HT1080 (cell line): ENCODE data around the gene LMTK3. TPM values are rescaled to one million over a fixed set of nuclear protein-coding genes. Genes with fewer than 3 reads are reported as not detected.
"Not testable (repeated sequence)": the region's sequence is repeated elsewhere in the genome, so short reads cannot be mapped to it uniquely, and the experiment has no call there.

Experiments
- DNase-seq: peaks from one replicate; pipeline ENCODE4 v3.0.0-alpha.2; 2015; ENCODE audit warnings: low read depth
- total RNA-seq: library from RNA; depleted of rRNA; stranded (reverse); fragments of >200 nt; shearing (Covaris generic); gene quantifications from 2 replicates; pipeline ENCODE4 v1.2.3, GENCODE V29; 2014

LMTK3 gene
- total RNA-seq, 1 experiment from 2014 or later = 0.05 TPM

DNA sequence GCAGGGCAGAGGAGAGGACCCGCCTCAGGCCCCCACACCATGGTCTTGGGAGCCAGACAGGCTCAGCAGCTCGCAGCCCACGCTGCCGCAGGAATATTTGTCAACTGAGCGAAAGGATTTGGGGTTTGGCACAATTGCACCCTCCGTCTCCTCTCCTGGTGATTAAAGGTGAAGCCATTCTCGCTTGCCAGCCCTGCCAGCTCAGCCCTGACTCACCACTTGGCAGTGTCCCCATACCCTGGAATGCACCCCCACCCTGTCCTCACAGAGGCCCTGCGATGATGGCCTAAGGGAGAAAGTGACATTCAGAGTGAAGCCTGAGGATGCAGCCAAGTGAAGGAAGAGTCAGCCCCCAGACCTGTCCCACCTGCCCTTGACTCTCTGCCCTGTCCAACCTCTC lies 23.7 kb downstream of the LMTK3 start:
- peak; percentile 91 for DNase-seq

DNA sequence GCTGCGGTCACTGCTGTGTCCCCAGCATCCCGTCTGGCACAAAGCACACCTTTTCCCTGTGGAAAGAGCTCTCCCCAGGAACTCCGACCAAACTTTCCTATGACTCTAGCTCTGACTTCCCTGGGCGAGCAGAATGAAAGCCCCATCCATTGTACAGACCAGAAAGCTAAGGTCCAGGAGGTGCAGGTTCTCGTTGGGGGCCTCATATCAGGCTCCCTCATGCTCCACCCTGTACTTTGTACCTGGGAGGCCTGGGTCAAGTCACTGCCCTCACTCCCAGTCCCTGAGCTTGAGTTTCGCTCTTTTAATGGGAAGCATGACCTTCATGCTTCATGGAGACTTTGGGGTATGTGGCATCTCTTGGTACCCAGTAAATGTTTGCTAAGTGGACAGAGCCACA lies 24.1 kb downstream of the LMTK3 start:
- DNase-seq = no peak

DNA sequence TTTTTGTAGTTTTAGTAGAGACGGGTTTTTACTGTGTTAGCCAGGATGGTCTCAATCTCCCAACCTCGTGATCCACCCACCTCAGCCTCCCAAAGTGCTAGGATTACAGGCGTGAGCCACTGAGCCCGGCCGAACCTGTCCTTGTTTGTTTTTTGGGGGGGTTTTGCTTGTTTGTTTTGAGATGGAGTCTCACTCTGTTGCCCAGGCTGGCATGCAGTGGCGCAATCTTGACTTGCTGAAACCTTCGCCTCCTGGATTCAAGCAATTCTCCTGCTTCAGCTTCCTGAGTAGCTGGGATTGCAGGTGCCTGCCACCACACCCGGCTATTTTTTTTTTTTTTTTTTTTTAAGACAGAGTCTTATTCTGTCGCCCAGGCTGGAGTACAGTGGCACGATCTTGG lies 24.9 kb downstream of the LMTK3 start:
- DNase-seq = not testable (repeated sequence)

DNA sequence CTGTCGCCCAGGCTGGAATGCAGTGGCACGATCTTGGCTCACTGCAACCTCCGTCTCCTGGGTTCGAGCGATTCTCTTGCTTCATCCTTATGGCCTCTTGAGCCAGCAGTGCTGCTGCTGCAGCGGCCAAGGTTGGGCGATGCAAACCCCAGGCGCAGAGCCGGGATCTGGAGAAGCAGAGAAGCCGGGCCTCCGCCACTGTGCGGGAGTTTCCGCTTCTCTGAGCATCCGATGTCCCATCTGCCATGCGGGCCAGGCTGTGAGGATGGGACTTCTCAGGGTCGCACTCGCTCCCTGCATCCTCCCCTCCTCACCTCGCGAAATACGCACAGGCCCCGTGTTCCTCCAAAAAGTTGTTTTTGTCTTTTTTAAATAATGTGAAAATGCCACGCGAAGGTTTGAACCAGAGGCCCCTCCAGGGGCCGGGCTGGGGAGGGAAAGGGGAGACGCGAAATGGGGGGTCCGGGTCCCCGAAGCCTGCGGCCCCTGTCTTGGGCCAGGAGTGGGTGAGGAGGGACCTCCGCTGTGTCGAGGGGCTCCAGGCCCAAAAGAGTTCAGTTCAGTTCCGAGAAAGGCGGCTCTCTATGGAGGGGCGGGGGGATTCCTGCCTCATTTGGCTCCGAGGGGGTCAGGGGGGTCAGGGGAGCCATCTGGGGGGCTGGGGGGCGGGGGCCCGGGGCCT lies 26.6 kb downstream of the LMTK3 start:
- no peak for DNase-seq

DNA sequence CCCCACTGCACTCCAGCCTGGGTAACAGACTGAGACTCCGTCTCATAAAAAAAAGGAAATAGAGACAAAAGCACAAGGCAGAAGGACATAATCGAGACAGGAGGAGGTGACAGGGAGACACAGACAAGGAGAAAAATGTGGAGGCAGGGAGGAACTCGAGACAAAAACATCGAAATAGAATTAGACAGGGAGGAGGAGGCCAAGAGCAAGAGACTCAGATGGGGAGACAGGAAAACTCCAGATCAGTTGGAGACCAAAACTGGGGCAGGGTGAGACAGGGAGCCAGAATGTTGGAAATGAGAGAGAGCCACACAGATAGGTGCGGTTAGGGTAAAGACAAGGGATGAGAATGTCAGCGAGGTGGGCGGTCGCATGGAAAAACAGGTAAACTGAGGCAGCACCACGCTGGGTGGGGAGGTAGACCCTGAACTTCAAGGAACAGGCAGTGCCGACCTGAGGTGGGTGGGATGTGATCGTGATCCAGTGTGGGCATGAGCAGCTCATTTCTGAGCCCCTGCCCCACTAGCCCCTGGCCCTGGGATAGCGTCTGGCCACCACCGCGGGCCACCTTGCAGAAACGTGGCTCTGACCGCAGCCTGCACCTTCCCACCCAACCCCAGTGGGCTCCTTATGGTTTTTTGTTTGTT lies 27.3 kb downstream of the LMTK3 start:
- DNase-seq = no peak

DNA sequence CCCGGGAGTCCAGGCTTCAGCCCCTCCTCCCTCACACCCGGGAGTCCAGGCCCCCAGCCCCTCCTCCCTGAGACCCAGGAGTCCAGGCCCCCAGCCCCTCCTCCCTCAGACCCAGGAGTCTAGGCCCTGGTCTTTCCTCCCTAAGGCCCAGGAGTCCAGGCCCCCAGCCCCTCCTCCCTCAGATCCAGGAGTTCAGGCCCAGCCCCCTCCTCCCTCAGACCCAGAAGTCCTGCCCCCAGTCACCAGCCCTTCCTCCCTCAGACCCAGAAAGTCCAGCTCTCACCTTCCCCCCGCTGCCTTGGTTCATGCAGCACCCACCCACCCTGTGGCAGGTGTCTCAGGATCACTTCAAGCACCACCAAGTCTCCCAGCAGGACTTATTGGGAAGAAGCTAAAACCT lies 28.3 kb downstream of the LMTK3 start:
- DNase-seq = no peak

DNA sequence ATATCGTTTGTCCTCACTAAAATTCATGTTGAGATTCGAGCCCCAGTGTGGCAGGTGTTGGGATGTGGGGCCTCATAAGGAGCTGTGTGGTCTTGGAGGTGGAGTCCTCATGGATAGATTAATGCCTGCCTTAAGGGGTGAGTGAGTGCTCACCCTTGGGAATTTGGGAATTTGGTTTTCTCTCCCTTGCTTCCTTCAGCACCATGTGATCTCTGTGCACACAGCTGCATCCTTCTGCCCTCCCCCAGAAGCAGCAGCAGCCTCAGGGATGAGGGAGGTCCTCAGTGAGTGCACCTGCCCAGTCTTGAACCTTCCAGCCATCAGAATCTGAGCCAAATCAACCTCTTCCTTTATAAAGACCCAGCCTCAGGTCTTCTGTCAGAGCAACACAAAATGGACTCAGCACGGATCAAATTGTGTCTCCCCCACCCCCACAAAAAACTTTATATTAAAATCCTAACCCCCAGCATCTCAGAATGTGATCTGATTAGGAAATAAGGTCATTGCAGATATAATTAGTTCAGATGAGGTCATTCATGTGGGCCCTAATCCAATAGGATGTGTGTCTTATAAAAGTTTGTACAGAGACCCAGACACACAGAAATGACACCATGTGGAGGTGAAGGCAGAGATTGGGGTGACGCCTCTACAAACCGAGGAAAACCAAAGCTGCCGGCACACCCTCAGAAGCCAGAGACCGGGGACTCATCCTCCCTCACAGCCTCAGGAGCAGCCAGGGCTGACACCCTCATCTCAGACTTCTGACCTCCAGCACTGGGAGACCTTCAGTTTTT lies 29.6 kb downstream of the LMTK3 start:
- no peak for DNase-seq

DNA sequence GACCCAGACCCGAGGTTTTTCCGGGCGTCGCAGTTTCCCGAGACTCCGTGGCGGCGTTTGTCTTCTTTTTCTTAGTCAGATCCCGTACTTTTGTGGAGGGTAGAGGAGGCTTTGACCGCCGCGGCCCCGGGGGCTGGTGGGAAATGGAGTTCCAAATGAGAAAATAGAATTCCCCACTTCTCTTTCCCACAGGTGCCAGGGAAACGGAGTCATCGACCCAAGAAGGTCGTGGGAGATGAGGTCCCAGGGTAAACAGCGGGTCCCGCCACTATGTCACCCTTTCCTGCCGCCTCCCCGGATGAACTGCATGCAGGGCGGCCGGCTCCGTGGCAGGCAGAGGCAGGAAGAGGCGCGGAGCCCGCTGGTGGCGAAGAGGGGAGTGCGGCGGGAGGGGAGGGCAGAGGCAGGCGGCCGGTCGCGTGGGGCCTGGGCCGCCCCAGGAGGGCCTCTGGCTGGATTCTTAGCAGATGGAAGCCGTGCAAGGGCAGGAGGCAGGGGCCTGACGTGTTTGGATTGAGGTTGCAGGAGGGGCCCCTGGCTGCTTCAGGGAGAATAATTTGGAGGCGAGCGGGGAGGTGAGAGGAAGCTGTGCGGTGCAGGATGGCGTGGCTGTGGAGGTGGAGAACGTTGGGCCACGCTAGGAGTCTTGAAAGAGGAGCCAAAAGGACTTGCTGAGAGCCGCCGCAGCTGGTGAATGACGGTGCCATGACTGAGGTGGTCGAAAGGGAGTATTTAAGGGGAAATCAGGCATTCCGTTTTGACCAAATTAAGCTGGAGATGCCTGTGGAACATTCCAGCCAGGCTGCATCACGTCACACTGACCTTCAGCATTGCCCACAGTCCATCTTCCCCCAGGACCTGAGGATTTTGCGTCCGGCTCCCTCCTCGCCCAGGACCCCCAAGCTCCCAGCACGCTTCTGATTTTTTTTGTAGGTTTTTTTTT lies 30.8 kb downstream of the LMTK3 start:
- DNase-seq = no peak

DNA sequence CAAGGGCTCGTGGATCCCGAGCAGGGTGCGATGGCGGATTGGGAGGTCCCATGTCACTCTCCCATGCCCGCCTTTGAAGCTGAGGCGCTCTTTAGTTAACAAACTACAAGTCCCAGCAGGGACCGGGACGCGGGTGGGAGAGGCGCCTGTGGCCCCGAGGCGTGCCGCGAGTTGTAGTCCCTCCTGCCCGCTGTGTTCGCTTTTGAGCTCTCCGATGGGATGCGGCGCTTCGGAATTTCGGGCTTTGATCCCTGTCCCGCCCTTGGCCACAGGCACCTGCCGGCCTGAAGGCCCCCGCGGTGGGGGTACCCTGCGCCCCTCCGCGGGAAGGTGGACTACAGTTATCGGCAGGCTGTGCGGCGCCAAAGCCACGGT lies 31.5 kb downstream of the LMTK3 start:
- DNase-seq = no peak

DNA sequence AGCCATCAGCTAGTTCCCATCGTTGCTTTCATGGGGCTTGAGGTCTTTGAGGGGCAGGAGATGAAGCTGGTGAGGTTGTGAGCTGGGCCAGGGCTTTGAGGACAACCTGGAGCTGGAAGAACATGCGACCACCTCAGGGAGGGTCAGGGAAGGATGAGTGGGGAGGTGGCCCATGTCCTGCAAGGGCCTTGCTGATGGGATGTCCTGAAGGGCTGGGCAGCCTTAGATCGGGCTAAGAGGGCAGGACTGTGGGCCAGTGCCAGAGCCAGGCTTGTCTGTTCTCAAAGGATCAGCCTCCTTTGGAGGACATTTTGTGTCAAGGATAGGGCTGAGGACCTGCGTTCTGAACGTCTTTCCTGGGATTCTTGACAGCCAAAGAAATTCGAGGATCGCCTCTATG lies 31.9 kb downstream of the LMTK3 start:
- DNase-seq = no peak

DNA sequence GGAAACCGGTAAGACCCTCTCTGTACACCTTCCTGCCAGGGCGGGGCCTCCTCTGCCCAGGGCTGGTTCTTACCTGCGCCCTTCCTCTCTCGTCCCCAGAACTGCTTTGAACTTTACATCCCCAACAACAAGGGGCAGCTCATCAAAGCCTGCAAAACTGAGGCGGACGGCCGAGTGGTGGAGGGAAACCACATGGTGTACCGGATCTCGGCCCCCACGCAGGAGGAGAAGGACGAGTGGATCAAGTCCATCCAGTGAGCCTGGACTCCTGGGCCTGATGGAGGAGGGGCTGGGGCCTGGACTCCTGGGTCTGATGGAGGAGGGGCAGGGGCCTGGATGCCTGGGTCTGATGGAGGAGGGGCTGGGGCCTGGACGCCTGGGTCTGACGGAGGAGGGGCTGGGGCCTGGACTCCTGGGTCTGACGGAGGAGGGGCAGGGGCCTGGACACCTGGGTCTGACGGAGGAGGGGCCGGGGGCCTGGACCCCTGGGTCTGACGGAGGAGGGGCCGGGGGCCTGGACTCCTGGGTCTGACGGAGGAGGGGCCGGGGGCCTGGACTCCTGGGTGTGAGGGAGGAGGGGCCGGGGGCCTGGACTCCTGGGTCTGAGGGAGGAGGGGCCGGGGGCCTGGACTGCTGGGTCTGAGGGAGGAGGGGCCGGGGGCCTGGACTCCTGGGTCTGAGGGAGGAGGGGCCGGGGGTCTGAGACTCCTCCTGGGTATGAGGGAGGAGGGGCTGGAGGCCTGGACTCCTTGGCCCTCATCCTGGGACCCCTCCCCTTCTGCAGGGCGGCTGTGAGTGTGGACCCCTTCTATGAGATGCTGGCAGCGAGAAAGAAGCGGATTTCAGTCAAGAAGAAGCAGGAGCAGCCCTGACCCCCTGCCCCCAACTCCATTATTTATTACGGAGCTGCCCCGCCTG lies 33.0 kb downstream of the LMTK3 start:
- DNase-seq = no peak

DNA sequence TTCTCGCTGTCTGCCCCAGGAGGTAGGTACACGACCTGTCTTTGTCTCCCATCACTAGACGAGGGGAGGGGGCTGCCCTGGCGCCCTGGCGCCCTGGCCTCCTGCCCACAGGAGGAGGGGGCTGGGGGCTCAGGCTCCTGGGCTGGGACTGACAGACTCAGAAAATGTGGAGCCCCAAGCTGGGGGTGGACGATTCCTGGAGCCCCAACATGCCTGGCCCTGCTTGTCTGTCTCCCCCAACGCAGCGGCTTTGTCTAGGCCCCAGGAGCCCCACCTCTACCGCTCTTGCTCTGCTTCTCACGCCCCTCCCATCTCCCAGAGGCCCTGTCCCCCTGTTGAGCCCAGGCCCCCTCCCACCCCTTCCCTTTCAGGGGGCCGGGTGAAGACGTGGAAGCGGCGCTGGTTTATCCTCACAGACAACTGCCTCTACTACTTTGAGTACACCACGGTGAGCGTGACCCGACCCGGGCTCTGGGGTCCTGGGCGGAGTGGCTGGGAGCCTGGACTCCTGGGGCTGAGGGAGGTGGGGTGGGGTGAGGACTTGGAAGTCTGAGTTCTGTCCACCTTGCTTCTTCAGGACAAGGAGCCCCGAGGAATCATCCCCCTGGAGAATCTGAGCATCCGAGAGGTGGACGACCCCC lies 33.8 kb downstream of the LMTK3 start:
- DNase-seq = no peak

DNA sequence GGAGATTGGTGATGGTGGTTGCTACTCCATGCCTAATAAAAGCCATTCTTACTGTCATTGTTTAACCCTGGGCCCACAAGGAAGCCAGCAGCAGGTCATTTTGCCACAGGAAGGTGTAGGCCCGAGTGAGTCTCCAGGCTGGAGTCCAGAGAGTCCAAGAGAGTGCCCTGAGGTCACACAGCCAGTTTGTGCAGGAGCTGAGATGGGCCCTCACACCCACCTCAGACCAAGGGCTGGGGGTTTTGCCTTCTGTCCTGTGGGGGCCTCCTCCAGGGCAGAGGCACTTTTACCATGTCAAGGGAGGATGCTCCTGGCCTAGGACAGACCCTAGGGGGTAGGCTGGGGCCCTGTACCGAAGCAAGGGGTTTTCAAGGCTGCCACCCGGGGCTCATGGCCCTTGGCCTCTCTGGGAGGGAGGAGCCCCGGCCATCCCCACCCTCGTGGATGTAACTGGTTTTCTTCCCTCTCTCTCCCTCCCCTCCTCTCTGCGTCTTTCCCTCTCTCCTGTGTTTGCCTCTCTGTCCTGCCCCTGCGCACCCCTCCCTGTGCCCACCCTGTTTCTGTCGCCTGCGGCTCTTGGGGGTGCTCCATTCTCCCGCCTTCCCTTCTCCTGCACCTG lies 34.5 kb downstream of the LMTK3 start:
- no peak for DNase-seq

DNA sequence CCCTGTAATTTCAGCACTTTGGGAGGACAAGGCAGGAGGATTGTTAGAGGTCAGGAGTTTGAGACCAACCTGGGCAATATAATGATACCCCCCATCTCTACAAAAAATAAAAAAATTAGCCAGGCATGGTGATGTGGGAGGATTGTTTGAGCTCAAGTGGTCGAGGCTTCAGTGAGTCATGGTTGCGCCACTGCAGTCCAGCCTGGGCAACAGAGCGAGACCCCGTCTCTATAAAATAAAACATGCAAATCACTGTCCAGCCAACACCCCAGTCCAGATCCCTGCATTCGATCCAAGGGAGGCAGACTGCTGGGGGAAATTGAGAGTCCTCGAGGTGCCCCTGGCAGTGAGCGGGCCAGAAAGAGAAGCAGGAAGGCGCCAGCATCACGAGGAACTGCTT lies 35.5 kb downstream of the LMTK3 start:
- DNase-seq = no peak

DNA sequence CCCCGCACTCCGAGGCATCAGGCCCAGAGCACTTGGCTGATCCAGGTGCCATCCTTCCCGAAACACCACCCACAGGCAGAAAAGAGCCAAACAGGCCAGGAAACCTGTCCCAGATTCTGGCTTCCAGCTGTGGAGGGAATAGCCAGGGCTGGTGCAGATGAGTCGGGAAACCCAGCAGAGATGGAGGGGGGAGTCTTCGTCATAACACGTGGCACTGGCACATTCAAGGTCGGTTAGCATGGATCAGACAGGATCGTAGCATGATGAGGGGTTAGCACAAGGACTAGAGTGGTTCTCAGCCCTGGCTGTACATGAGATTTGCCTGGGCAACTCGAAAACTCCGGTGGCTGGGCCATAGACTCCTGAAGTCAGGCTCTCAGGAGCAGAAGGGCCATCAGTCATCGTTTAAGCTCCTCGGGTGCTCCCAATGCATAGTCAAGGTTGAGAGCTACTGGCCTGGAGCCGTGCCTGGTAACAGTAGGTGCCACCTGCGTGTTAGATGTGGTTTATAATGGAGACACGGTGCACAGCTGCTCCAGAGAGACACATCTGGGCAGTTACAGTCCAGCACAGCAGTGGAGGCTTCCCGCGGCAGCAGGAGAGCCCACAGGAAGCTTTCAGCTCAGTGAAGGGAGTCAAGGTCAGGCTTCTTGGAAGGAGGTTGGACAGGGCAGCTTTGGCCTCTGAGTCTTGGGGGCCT lies 36.1 kb downstream of the LMTK3 start:
- DNase-seq = no peak

DNA sequence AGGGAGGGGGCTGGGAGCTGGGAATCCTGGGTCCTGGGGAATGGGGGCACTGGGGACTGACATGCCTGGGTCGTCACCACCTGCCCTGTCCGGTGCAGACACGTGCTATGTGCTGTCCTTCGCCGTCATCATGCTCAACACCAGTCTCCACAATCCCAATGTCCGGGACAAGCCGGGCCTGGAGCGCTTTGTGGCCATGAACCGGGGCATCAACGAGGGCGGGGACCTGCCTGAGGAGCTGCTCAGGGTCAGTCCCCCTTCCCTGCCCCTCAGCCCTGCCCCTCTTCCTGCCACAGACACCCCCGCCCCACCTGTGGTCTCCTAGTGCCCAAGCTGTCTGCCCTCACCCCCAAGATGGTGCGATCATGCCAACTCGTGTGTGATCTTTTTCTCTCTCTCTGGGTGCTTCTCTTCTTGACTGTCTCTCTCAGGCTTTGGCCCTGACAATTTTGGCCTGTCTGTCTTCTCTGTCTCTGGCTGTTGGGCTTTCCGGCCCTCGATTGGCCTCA lies 37.5 kb downstream of the LMTK3 start:
- no peak for DNase-seq

DNA sequence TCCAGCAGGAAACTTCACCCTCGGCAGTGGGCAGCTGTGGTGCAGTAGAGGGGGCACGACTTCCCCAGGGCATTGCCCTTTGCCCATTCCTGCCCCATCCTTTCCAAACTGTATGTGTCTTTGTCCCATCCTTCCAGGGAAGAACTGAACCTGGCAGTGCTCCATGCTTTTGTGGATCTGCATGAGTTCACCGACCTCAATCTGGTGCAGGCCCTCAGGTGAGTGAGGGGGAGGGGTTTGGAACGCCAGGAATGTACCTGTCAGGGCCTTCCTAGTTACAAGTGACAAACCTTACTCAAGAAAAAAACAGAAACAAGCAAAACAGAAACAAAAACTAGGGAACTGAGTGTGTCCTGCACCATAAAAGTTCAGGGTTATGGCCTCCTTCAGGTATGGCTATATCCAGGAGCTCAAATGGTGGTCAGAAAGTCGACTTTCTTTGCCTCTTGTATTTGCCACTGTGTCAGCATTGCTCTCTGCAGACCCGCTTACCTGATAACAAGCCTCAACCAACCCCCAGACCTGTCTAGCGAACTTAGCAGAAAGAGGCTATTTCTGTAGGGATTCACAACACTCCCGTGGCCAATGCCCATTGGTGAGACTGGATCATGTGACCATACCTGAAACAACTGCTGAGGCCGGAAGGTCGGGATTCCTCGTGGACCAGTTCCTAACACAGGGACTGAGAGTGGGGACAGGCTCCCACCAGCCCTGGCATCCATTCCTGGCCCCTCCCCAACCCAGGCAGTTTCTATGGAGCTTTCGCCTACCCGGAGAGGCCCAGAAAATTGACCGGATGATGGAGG lies 38.3 kb downstream of the LMTK3 start:
- no peak for DNase-seq

DNA sequence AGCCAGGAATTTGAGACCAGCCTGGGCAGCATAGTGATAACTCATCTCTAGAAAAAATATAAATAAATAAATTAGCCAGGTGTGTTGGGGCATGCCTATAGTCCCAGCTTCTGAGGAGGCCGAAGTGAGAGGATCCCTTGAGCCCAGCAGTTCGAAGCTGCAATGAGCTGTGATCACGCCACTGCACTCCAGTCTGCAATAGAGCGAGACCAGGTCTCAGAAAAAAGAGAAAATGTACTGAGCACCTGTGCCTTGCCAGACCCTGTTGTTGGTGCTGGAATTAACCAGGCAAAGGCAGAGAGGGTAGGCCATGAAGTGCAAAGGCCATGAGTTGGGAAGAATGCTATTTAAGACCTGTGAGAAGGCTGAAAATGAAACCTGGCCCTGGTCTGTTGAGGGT lies 39.8 kb downstream of the LMTK3 start:
- DNase-seq = no peak
